HepG2 (cell line): Measurements from ENCODE around the gene YWHAQ. TPM values are rescaled to one million over a fixed set of nuclear protein-coding genes. Genes with fewer than 3 reads are reported as not detected.

Source experiments
- ATAC-seq: fragments of 200-7000 bp; cut with Tn5 transposase; 3 replicates; pipeline ENCODE4 v1.9.1; 2020; ENCODE audit warnings: mild to moderate bottlenecking, moderate library complexity
- BruUV-seq: library from RNA; stranded (reverse); fragments of 400-500 nt; replicated peaks from 2 replicates; lab custom pipeline; 2021; lab: Mats Ljungman, UMichigan
- CTCF ChIA-PET: fragments of 300-600 bp; formaldehyde crosslinking; extraction: SDS; loops from one replicate; lab custom pipeline; 2021; ENCODE audit warnings: low total read pairs, inconsistent platforms, low intra/inter-chr PET ratio; lab: Yijun Ruan, JAX
- POLR2A ChIA-PET: fragments of 350-600 bp; sonication (Branson Sonifier 250); formaldehyde crosslinking; loops from one replicate; lab custom pipeline; 2020; ENCODE audit warnings: antibody characterized with exemption, inconsistent platforms; lab: Yijun Ruan, JAX
- DNase-seq: peaks from one replicate; pipeline ENCODE4 v3.0.0-alpha.2; 2015; ENCODE audit warnings: low spot score
- FAIRE-seq: peaks from 3 replicates; lab custom pipeline; 2011; peaks lifted over from hg19 to GRCh38; lab: Jason Lieb, UNC
- H2AFZ ChIP-seq: one replicate; pipeline ENCODE4 v1.6.1; 2011; ENCODE audit warnings: low read length, inconsistent platforms
- H3K27ac ChIP-seq: fragments of 300-600 bp; 3 replicates; pipeline ENCODE4 v1.8.0; 2011; ENCODE audit warnings: mixed run types, mild to moderate bottlenecking, mixed read lengths, low read length, inconsistent platforms; ENCODE audit not compliant: insufficient read depth; ENCODE audit errors: extremely low read length
- H3K27me3 ChIP-seq, 2 experiments: fragments of 200-600 bp in 1 of 2; 2 replicates in 1 of 2; 3 replicates in 1 of 2; pipeline versions ENCODE4 v1.6.0 to v1.8.0; 2011; ENCODE audit warnings: low read length in 2 of 2, mild to moderate bottlenecking in 2 of 2, moderate library complexity in 2 of 2, inconsistent platforms in 1 of 2; ENCODE audit not compliant: insufficient read depth in 2 of 2, control insufficient read depth in 1 of 2
- H3K36me3 ChIP-seq, 2 experiments: fragments of 200-600 bp in 1 of 2; replicated peaks in 1 of 2; 2 replicates in 1 of 2; 3 replicates in 1 of 2; pipeline versions ENCODE4 v1.5.1 to v1.8.0; 2011; ENCODE audit warnings: low read length in 2 of 2, inconsistent platforms in 1 of 2; ENCODE audit not compliant: insufficient read depth in 2 of 2, control insufficient read depth in 1 of 2
- H3K4me1 ChIP-seq: 2 replicates; pipeline ENCODE4 v1.5.1; 2012; ENCODE audit warnings: low read length, inconsistent platforms; ENCODE audit not compliant: insufficient read depth
- H3K4me2 ChIP-seq: 2 replicates; pipeline ENCODE4 v1.6.0; 2011; ENCODE audit warnings: low read depth, low read length, inconsistent platforms
- H3K4me3 ChIP-seq, 3 experiments: fragments of 200-600 bp in 1 of 3; sonication (generic), shearing (Covaris generic) in 1 of 3; replicated peaks in 1 of 3; 2 replicates each; pipeline ENCODE4 v1.5.1; 2011 to 2016; ENCODE audit warnings: low read length in 3 of 3, inconsistent platforms in 2 of 3, low read depth in 2 of 3, mild to moderate bottlenecking in 2 of 3, control low read depth in 1 of 3, mixed read lengths in 1 of 3; ENCODE audit not compliant: insufficient read depth in 1 of 3
- H3K79me2 ChIP-seq: one replicate; pipeline ENCODE4 v1.6.1; 2011; ENCODE audit warnings: low read length, inconsistent platforms; ENCODE audit not compliant: insufficient read depth
- H3K9ac ChIP-seq: 2 replicates; pipeline ENCODE4 v1.6.0; 2011; ENCODE audit warnings: mild to moderate bottlenecking, low read depth, low read length, inconsistent platforms; ENCODE audit not compliant: insufficient read depth
- H3K9me3 ChIP-seq: 2 replicates; pipeline ENCODE4 v1.5.1; 2012; ENCODE audit warnings: mild to moderate bottlenecking, low read length
- H4K20me1 ChIP-seq: 2 replicates; pipeline ENCODE4 v1.6.0; 2011; ENCODE audit warnings: inconsistent platforms, mild to moderate bottlenecking, low read length, moderate library complexity; ENCODE audit not compliant: insufficient read depth
- ATF7 ChIP-seq, 2 experiments: fragments of 450-650 bp in 1 of 2; sonication (generic) in 1 of 2; formaldehyde crosslinking in 1 of 2; IDR thresholded peaks; 2 replicates each; pipeline versions ENCODE4 v1.4.0 to v1.6.1; 2016 to 2020; ENCODE audit warnings: antibody characterized with exemption in 1 of 2, mild to moderate bottlenecking in 1 of 2, missing genetic modification reagents in 1 of 2
- WGBS: methylation state at CpG from one replicate; pipeline ENCODE4 v1.1.6; 2017; ENCODE audit warnings: low lambda C conversion rate; 5-methylcytosine and 5-hydroxymethylcytosine counted together
- in situ Hi-C: cut with HindIII; loops from 2 replicates; pipeline ENCODE4 v1.10.0; 2017; ENCODE audit warnings: low pct_unique_long_range_greater_than_20kb; ENCODE audit not compliant: extremely low pct_ligation_motif_present
- intact Hi-C: fragments of 100-400 bp; cut with micrococcal nuclease; formaldehyde crosslinking; loops from one replicate; pipeline ENCODE4 v1.10.0; 2022; ENCODE audit not compliant: unreplicated experiment
- polyA plus RNA-seq, 8 experiments: library from polyadenylated mRNA; depleted of rRNA in 3 of 8; stranded (reverse) in 7 of 8; unstranded in 1 of 8; fragments of >200 nt; fragmentation: Illumina TruSeq in 4 of 8; extraction: Trizol in 4 of 8; gene quantifications; 2 replicates each; pipeline versions ENCODE4 v1.2.1 to v1.2.3, GENCODE V29; 2011 to 2016; ENCODE audit warnings: low read depth in 4 of 8, missing spikeins in 1 of 8, mixed read lengths in 1 of 8; ENCODE audit not compliant: insufficient read depth in 1 of 8
- total RNA-seq, 5 experiments: library from RNA; depleted of rRNA; stranded (reverse); fragments of >200 nt; fragmentation: Illumina TruSeq; extraction: Trizol; gene quantifications; 2 replicates each; pipeline ENCODE4 v1.2.3, GENCODE V29; 2016; ENCODE audit warnings: low read depth in 1 of 5
- TF ChIP-seq, protein P1 (sequence below): sonication (generic); formaldehyde crosslinking; IDR thresholded peaks from 2 replicates; pipeline ENCODE4 v1.4.0; 2020; ENCODE audit warnings: mild to moderate bottlenecking, missing genetic modification reagents

YWHAQ gene
- total and polyA plus RNA-seq, 2 of the 13 experiments (the other 11 are each of a cell fraction or from before 2014, with no cell fraction given) = 160 to 304 TPM

- Histone ChIP-seq H3K79me2 (no peaks in the 10 kb centered on the region), H3K4me3 (no peak overlapping the region), H3K27ac (no peak overlapping the region), H3K4me1 (no peaks in the 10 kb centered on the region), H3K36me3 (no peaks in the 10 kb centered on the region), H3K27me3 (peaks cover 3 to 21% of the 10 kb centered on the region in 2 experiments; a peak in 2 of 5 replicates), H4K20me1 (no peaks in the 10 kb centered on the region), H3K9ac (no peak overlapping the region), H2AFZ (no peak overlapping the region), H3K4me2 (no peak overlapping the region), H3K9me3 (no peaks in the 10 kb centered on the region)
- DNase-seq (no peak), ATAC-seq (peak; percentile 44; the same call in 2 of the 3 replicates), FAIRE-seq (no peak)
- no peak for TF ChIP-seq ATF7 (IDR thresholded peaks at IDR 0.05)
- TF ChIP-seq ATF7 (CRISPR knock-in tag; IDR thresholded peaks at IDR 0.05) = no peak
- TF ChIP-seq, protein P1, sequence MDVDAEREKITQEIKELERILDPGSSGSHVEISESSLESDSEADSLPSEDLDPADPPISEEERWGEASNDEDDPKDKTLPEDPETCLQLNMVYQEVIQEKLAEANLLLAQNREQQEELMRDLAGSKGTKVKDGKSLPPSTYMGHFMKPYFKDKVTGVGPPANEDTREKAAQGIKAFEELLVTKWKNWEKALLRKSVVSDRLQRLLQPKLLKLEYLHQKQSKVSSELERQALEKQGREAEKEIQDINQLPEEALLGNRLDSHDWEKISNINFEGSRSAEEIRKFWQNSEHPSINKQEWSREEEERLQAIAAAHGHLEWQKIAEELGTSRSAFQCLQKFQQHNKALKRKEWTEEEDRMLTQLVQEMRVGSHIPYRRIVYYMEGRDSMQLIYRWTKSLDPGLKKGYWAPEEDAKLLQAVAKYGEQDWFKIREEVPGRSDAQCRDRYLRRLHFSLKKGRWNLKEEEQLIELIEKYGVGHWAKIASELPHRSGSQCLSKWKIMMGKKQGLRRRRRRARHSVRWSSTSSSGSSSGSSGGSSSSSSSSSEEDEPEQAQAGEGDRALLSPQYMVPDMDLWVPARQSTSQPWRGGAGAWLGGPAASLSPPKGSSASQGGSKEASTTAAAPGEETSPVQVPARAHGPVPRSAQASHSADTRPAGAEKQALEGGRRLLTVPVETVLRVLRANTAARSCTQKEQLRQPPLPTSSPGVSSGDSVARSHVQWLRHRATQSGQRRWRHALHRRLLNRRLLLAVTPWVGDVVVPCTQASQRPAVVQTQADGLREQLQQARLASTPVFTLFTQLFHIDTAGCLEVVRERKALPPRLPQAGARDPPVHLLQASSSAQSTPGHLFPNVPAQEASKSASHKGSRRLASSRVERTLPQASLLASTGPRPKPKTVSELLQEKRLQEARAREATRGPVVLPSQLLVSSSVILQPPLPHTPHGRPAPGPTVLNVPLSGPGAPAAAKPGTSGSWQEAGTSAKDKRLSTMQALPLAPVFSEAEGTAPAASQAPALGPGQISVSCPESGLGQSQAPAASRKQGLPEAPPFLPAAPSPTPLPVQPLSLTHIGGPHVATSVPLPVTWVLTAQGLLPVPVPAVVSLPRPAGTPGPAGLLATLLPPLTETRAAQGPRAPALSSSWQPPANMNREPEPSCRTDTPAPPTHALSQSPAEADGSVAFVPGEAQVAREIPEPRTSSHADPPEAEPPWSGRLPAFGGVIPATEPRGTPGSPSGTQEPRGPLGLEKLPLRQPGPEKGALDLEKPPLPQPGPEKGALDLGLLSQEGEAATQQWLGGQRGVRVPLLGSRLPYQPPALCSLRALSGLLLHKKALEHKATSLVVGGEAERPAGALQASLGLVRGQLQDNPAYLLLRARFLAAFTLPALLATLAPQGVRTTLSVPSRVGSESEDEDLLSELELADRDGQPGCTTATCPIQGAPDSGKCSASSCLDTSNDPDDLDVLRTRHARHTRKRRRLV (CRISPR knock-in tag) = no peak
- BruUV-seq = no TSS peak
- ChIA-PET CTCF (no interaction called here), POLR2A (no interaction called here)
- in situ Hi-C loops = no loop called here
- 35% methylated on average over 5 of the region's 5 CpGs for WGBS
- intact Hi-C loops = no loop called here
These were observed 38.0 kb upstream of the YWHAQ start for GRCh38 chr2:9668687-9669345.
